Rectal smooth muscle tissue (tissue), 1 donor: ENCODE data around the gene CAPN5.
"Not testable (repeated sequence)": the region's sequence is repeated elsewhere in the genome, so short reads cannot be mapped to it uniquely, and the experiment has no call there.

ENCODE experiments used
- H3K27ac ChIP-seq: one replicate; pipeline ENCODE4 v1.7.0; 2013; ENCODE audit warnings: low read depth, low read length, inconsistent platforms
- H3K27me3 ChIP-seq: one replicate; pipeline ENCODE4 v1.7.0; 2013; ENCODE audit warnings: low read length; ENCODE audit not compliant: control insufficient read depth, insufficient read depth
- H3K36me3 ChIP-seq: one replicate; pipeline ENCODE4 v1.7.0; 2013; ENCODE audit warnings: low read length; ENCODE audit not compliant: control insufficient read depth, insufficient read depth
- H3K4me1 ChIP-seq: one replicate; pipeline ENCODE4 v1.7.0; 2013; ENCODE audit warnings: low read length; ENCODE audit not compliant: control insufficient read depth, insufficient read depth
- H3K4me3 ChIP-seq: one replicate; pipeline ENCODE4 v1.7.0; 2013; ENCODE audit warnings: low read length
- H3K9ac ChIP-seq: one replicate; pipeline ENCODE4 v1.7.0; 2013; ENCODE audit warnings: low read length

Gene CAPN5

GRCh38 chr11:77047007-77047927, 19.5 kb upstream of the CAPN5 start:
- H3K36me3 ChIP-seq, result no peaks in the 10 kb centered on the region
- H3K4me1 ChIP-seq, result peaks cover 4% of the 10 kb centered on the region
- peak overlapping the region; percentile 44 for H3K4me3 ChIP-seq
- H3K27me3 ChIP-seq, result peaks cover 4% of the 10 kb centered on the region
- H3K27ac ChIP-seq, result peak overlapping the region; percentile 15
- H3K9ac ChIP-seq, result no peak overlapping the region

- H3K27me3 ChIP-seq, H3K4me1 ChIP-seq, H3K27ac ChIP-seq, H3K9ac ChIP-seq, H3K36me3 ChIP-seq, H3K4me3 ChIP-seq: not testable (repeated sequence)
Measured at GRCh38 chr11:77047928-77048446, 18.8 kb upstream of the CAPN5 start.

- peaks cover 4% of the 10 kb centered on the region for H3K4me1 ChIP-seq
- H3K36me3 ChIP-seq, result no peaks in the 10 kb centered on the region
- H3K27ac ChIP-seq, result no peak overlapping the region
- no peak overlapping the region for H3K4me3 ChIP-seq
- H3K27me3 ChIP-seq, result peaks cover 4% of the 10 kb centered on the region
- H3K9ac ChIP-seq, result no peak overlapping the region
Measured at GRCh38 chr11:77049026-77049425, 17.7 kb upstream of the CAPN5 start.

DNA sequence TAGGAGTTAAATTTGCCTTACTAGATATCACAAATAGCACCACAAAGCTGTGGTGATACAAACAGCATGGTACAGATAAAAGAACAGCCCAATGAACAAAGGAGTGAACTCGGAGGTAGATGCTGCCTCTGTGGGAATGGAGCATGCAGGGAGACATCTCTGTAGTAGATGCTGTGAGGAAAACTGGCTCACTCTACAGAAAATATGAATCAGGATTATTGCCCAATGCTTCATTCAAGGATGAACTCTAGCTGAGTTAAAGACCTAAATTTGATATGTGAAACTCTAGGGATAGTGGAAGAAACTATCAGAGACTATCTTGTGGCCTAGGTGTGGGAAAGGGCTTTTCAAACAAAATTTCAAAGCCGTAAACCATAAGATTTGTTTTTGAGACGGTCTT, 15.3 kb upstream of the CAPN5 start:
- no peak overlapping the region for H3K9ac ChIP-seq
- no peak overlapping the region for H3K27ac ChIP-seq
- peaks cover 4% of the 10 kb centered on the region for H3K4me1 ChIP-seq
- H3K27me3 ChIP-seq, result no peaks in the 10 kb centered on the region
- H3K36me3 ChIP-seq, result no peaks in the 10 kb centered on the region
- H3K4me3 ChIP-seq, result no peak overlapping the region

- Histone ChIP-seq H3K9ac (no peak overlapping the region), H3K36me3 (no peaks in the 10 kb centered on the region), H3K4me3 (no peak overlapping the region), H3K27me3 (no peaks in the 10 kb centered on the region), H3K27ac (no peak overlapping the region), H3K4me1 (no peaks in the 10 kb centered on the region)
Measured at GRCh38 chr11:77052518-77052917, 14.3 kb upstream of the CAPN5 start.

GRCh38 chr11:77053217-77054015, 13.4 kb upstream of the CAPN5 start:
- Histone ChIP-seq H3K9ac (no peak overlapping the region), H3K36me3 (no peaks in the 10 kb centered on the region)

GRCh38 chr11:77054084-77054483, 12.7 kb upstream of the CAPN5 start:
- Histone ChIP-seq H3K4me3 (no peak overlapping the region), H3K9ac (no peak overlapping the region), H3K27ac (no peak overlapping the region), H3K27me3 (no peaks in the 10 kb centered on the region), H3K4me1 (no peaks in the 10 kb centered on the region), H3K36me3 (no peaks in the 10 kb centered on the region)

More at GRCh38 chr11:77053217-77054015, 13.4 kb upstream of the CAPN5 start:
- no peaks in the 10 kb centered on the region for H3K4me1 ChIP-seq
- no peaks in the 10 kb centered on the region for H3K27me3 ChIP-seq
- no peak overlapping the region for H3K27ac ChIP-seq
- no peak overlapping the region for H3K4me3 ChIP-seq

DNA sequence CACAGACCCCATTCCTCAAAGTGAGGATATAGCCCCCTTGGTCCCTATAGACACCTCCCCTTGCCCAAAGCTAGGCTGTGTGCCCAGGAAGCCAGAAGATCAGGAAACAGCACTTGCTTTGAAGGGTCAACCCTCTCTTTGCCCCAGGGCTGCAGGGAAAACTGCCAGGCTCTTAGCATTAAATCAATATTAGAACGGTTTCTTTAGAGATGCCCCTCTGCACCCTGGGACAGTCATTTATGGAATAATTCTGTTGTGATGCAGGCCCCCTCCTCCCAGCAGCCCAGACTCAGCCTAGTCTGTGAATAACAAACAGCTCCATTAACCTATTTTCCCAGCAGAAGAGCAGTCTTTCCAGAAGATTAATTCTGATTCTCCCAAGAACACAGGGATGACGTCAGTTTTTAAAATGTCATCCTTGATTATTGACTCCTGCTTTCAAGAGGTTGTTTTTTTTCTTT, 11.6 kb upstream of the CAPN5 start:
- H3K9ac ChIP-seq, result no peak overlapping the region
- H3K4me3 ChIP-seq, result no peak overlapping the region
- no peaks in the 10 kb centered on the region for H3K27me3 ChIP-seq
- no peak overlapping the region for H3K27ac ChIP-seq
- no peaks in the 10 kb centered on the region for H3K4me1 ChIP-seq
- H3K36me3 ChIP-seq, result no peaks in the 10 kb centered on the region

GRCh38 chr11:77055913-77056312, 10.9 kb upstream of the CAPN5 start:
- Histone ChIP-seq H3K27me3 (no peaks in the 10 kb centered on the region), H3K4me1 (no peaks in the 10 kb centered on the region), H3K4me3 (no peak overlapping the region), H3K27ac (no peak overlapping the region), H3K9ac (no peak overlapping the region), H3K36me3 (no peaks in the 10 kb centered on the region)

- no peak overlapping the region for H3K9ac ChIP-seq
- H3K36me3 ChIP-seq, result no peaks in the 10 kb centered on the region
- no peaks in the 10 kb centered on the region for H3K4me1 ChIP-seq
- no peaks in the 10 kb centered on the region for H3K27me3 ChIP-seq
- no peak overlapping the region for H3K27ac ChIP-seq
- no peak overlapping the region for H3K4me3 ChIP-seq
Measured at GRCh38 chr11:77056814-77057402, 9.9 kb upstream of the CAPN5 start.

GRCh38 chr11:77057938-77058474, 8.8 kb upstream of the CAPN5 start:
- Histone ChIP-seq H3K27ac (no peak overlapping the region), H3K4me3 (no peak overlapping the region), H3K9ac (no peak overlapping the region), H3K27me3 (no peaks in the 10 kb centered on the region), H3K4me1 (no peaks in the 10 kb centered on the region), H3K36me3 (no peaks in the 10 kb centered on the region)

- Histone ChIP-seq H3K4me3 (no peak overlapping the region), H3K36me3 (no peaks in the 10 kb centered on the region), H3K4me1 (no peaks in the 10 kb centered on the region), H3K27ac (no peak overlapping the region), H3K27me3 (no peaks in the 10 kb centered on the region), H3K9ac (no peak overlapping the region)
Measured at GRCh38 chr11:77058900-77059299, 7.9 kb upstream of the CAPN5 start.
